Transverse colon (tissue), 4 donors: ENCODE results near the gene SNX30. TPM values are rescaled to one million over a fixed set of nuclear protein-coding genes. Genes with fewer than 3 reads are reported as not detected.

Source experiments
- DNase-seq: peaks from one replicate; pipeline ENCODE4 v3.0.0-alpha.2; 2019
- H3K27ac ChIP-seq, 4 donors: fragments of 200-600 bp; sonication (generic); 2 replicates each; pipeline ENCODE4 v1.5.1; 2016 to 2018; ENCODE audit warnings: inconsistent platforms in 4 of 4
- H3K27me3 ChIP-seq: fragments of 200-600 bp; sonication (generic); 2 replicates; pipeline ENCODE4 v1.5.1; 2017; ENCODE audit warnings: inconsistent platforms
- H3K36me3 ChIP-seq, 4 donors: fragments of 200-600 bp; sonication (generic); 2 replicates each; pipeline ENCODE4 v1.5.1; 2017 to 2019; ENCODE audit warnings: inconsistent platforms in 4 of 4
- H3K4me1 ChIP-seq, 4 donors: fragments of 200-600 bp; sonication (generic); 2 replicates each; pipeline ENCODE4 v1.5.1; 2017 to 2020; ENCODE audit warnings: inconsistent platforms in 4 of 4
- H3K4me3 ChIP-seq, 4 donors: fragments of 200-600 bp; sonication (generic); 1 replicate in 1 of 4; 2 replicates in 3 of 4; pipeline versions ENCODE4 v1.5.1 to v1.6.1; 2017 to 2019; ENCODE audit warnings: inconsistent platforms in 4 of 4
- H3K9me3 ChIP-seq, 2 donors: fragments of 200-600 bp; sonication (generic); 2 replicates each; pipeline ENCODE4 v1.5.1; 2017 to 2019; ENCODE audit warnings: inconsistent platforms in 2 of 2
- CTCF ChIP-seq, 5 experiments: fragments of 200-600 bp in 3 of 5; fragments of 450-650 bp in 2 of 5; sonication (generic) in 3 of 5; IDR thresholded peaks; 1 replicate in 2 of 5; 2 replicates in 3 of 5; pipeline ENCODE4 v1.5.1; 2016 to 2017; ENCODE audit warnings: antibody characterized with exemption in 5 of 5, inconsistent platforms in 3 of 5, mild to moderate bottlenecking in 2 of 5, moderate library complexity in 1 of 5
- EP300 ChIP-seq: sonication (generic); formaldehyde crosslinking; IDR thresholded peaks from one replicate; pipeline ENCODE4 v1.6.1; 2017; ENCODE audit warnings: antibody characterized with exemption, low read depth
- POLR2A ChIP-seq: fragments of 450-650 bp; IDR thresholded peaks from one replicate; pipeline ENCODE4 v1.6.1; 2016; ENCODE audit warnings: antibody characterized with exemption, mild to moderate bottlenecking, moderate library complexity
- POLR2AphosphoS5 ChIP-seq, 3 donors: sonication (generic); formaldehyde crosslinking; IDR thresholded peaks; one replicate each; pipeline ENCODE4 v1.6.1; 2016; ENCODE audit warnings: antibody characterized with exemption in 3 of 3
- WGBS, 2 donors: methylation state at CpG; one replicate each; pipeline ENCODE4 v1.1.5; 2018; ENCODE audit warnings: low coverage in 1 of 2; 5-methylcytosine and 5-hydroxymethylcytosine counted together
- in situ Hi-C, 4 donors: fragments of 200-750 bp; cut with MboI; loops; one replicate each; pipeline versions ENCODE4 v1.15.0 to v1.15.1; 2017; ENCODE audit warnings: low sequenced_read_pairs in 3 of 4, low pct_ligation_motif_present in 1 of 4, low pct_unique_long_range_greater_than_20kb in 1 of 4
- intact Hi-C: fragments of 100-400 bp; cut with DNase I; formaldehyde crosslinking; loops from one replicate; pipeline ENCODE4 v1.15.1; 2023; ENCODE audit warnings: low total_unique reads
- total RNA-seq, 4 donors: library from RNA; depleted of rRNA; stranded (reverse); fragments of >200 nt; gene quantifications; one replicate each; pipeline ENCODE4 v1.1.0, GENCODE V29; 2016

Gene SNX30
- total RNA-seq, 4 donors from 2014 or later = 15.7 to 46.4 (median 45.7) TPM

DNA sequence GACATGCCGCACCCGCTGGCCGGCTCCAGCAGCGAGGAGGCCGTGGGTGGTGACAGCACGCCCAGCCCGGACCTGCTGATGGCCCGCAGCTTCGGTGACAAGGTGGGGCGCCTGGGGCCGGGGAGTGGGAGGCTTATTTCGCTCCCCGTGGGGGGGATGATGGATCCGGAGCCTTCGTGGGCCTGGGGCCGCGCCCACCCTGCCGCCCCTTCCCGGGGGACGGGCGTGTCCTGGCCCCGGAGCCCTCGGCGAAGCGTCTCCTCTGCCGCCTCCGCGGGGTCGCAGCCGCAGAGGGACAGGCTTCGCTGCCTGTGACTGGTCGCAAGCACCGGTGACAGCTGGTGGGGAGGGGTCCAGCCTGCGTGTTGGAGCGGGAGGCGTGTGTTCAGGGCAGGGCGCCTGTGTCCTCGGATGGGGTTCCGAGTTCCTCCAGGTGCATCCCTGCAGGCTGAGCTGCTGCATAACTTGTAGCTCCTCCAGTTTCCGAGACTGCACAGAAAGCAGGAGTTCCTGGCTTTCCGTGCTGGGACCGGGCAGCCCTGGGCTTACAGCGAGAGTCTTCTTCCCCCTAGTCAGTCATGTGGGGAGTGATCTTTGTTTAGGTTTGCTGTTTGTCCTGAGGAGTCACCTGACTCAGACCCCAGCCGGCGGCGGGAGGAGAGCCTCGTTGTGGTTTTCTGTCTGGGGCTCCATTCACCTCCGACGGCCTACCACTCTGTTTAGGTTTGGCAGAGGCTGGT is 666 bp downstream of the SNX30 start:
- DNase-seq = peak; percentile 68
- intact Hi-C loops (loop anchor here (2.0 kb wide), 1 partner anchor 854 kb away; the partner anchor contains the start of gene UGCG), in situ Hi-C loops (no loop called here)
- Histone ChIP-seq H3K4me1 (peaks cover 19 to 57% (median 48%) of the 10 kb centered on the region in 4 donors), H3K27me3 (no peaks in the 10 kb centered on the region), H3K27ac (peak overlapping the region; percentile 85 to 91 (median 88)), H3K9me3 (no peaks in the 10 kb centered on the region), H3K4me3 (peak overlapping the region; percentile 75 to 100 (median 86)), H3K36me3 (no peaks in the 10 kb centered on the region)
- peak; percentile 41 to 56 (median 52) for TF ChIP-seq POLR2AphosphoS5 (IDR thresholded peaks at IDR 0.05)
- no peak for TF ChIP-seq CTCF (IDR thresholded peaks at IDR 0.05)
- peak; percentile 58 for TF ChIP-seq POLR2A
- TF ChIP-seq EP300 = no peak
- 0% methylated on average over 22 of the region's 49 CpGs; no CpG with 5 or more reads in 1 of the 2 donors for WGBS, 2 donors

- WGBS, 2 donors = 80% methylated on average over 5 to 6 of the region's 6 CpGs
- in situ Hi-C loops = no loop called here
- DNase-seq = no peak
- H3K27ac ChIP-seq = peak overlapping the region in 3 of 4 donors; percentile 85 to 91 (median 90)
- peak overlapping the region in 2 of 4 donors; percentile 84 to 87 for H3K4me3 ChIP-seq
- peaks cover 26 to 70% (median 52%) of the 10 kb centered on the region in 4 donors for H3K4me1 ChIP-seq
- no peak for TF ChIP-seq POLR2AphosphoS5 (IDR thresholded peaks at IDR 0.05)
- TF ChIP-seq CTCF (IDR thresholded peaks at IDR 0.05) = no peak
- TF ChIP-seq EP300 = no peak
- TF ChIP-seq POLR2A = no peak
- no peaks in the 10 kb centered on the region for H3K9me3 ChIP-seq
- H3K27me3 ChIP-seq = no peaks in the 10 kb centered on the region
- intact Hi-C loops = no loop called here
- no peaks in the 10 kb centered on the region for H3K36me3 ChIP-seq
Observed at GRCh38 chr9:112752334-112753125, 2.0 kb downstream of the SNX30 start.

DNA sequence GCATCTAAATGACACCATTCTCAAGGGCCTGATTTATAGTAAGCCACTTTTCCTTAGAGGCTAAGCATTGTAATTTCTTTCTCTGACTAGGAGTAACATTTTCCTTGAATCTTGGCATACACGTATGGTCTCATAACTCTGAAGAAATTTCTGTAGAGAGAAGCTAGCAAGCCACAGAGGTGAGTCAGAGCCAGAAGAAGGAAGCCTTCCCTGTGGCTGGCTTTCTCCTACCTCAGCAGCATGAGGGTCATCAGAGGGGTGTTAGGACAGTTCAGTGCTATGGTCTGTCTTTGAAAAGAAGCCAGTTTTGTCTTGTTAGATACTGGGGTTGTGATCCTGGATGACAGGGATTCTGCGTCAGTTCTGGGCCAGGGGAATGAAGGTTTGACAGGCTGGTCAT is 3.2 kb downstream of the SNX30 start:
- Histone ChIP-seq H3K4me1 (peaks cover 26 to 81% (median 57%) of the 10 kb centered on the region in 4 donors), H3K4me3 (no peak overlapping the region), H3K27me3 (no peaks in the 10 kb centered on the region), H3K9me3 (no peaks in the 10 kb centered on the region), H3K27ac (peak overlapping the region; percentile 70 to 78 (median 76)), H3K36me3 (no peaks in the 10 kb centered on the region)
- intact Hi-C loops (no loop called here), in situ Hi-C loops (no loop called here)
- TF ChIP-seq POLR2A = no peak
- no peak for TF ChIP-seq POLR2AphosphoS5 (IDR thresholded peaks at IDR 0.05)
- TF ChIP-seq CTCF (IDR thresholded peaks at IDR 0.05) = no peak
- no peak for TF ChIP-seq EP300
- WGBS, 2 donors = 69% methylated on average over 2 of the region's 2 CpGs; no CpG with 5 or more reads in 1 of the 2 donors
- no peak for DNase-seq

GRCh38 chr9:112754578-112754977 is 4.0 kb downstream of the SNX30 start:
- H3K27ac ChIP-seq = peak overlapping the region; percentile 70 to 78 (median 76)
- intact Hi-C loops = no loop called here
- TF ChIP-seq POLR2AphosphoS5 (IDR thresholded peaks at IDR 0.05) (no peak), CTCF (IDR thresholded peaks at IDR 0.05) (no peak), EP300 (no peak), POLR2A (no peak)
- H3K9me3 ChIP-seq = no peaks in the 10 kb centered on the region
- H3K27me3 ChIP-seq = no peaks in the 10 kb centered on the region
- H3K4me1 ChIP-seq = peaks cover 26 to 78% (median 54%) of the 10 kb centered on the region in 4 donors
- no peak for DNase-seq
- 25 to 44% methylated on average over 1 to 3 of the region's 3 CpGs for WGBS, 2 donors
- H3K4me3 ChIP-seq = no peak overlapping the region
- no peaks in the 10 kb centered on the region for H3K36me3 ChIP-seq
- in situ Hi-C loops = no loop called here
